SK-N-SH (cell line): ENCODE results near the gene ZIC1. TPM values are rescaled to one million over a fixed set of nuclear protein-coding genes. Genes with fewer than 3 reads are reported as not detected.

Experiments used
- CTCF ChIA-PET: fragments of 300-600, 350-600 bp; formaldehyde crosslinking; extraction: SDS; loops from one replicate; lab custom pipeline; 2021; lab: Yijun Ruan, JAX
- POLR2A ChIA-PET: fragments of 350-600 bp; sonication (Branson Sonifier 250); formaldehyde crosslinking; extraction: SDS; loops from one replicate; lab custom pipeline; 2020; ENCODE audit warnings: antibody characterized with exemption, inconsistent platforms; lab: Yijun Ruan, JAX
- DNase-seq: peaks from one replicate; pipeline ENCODE4 v3.0.0; 2012
- H2AFZ ChIP-seq: fragments of 200-600 bp; sonication (generic); 2 replicates; pipeline ENCODE4 v1.8.1; 2016; ENCODE audit warnings: antibody characterized with exemption, mild to moderate bottlenecking, low read depth
- H3F3A ChIP-seq: fragments of 200-600 bp; sonication (generic); replicated peaks from 2 replicates; pipeline ENCODE3; 2016; ENCODE audit warnings: antibody characterized with exemption, mild to moderate bottlenecking; ENCODE audit not compliant: insufficient read depth
- H3K27ac ChIP-seq, 2 experiments: fragments of 200-500 bp in 1 of 2; fragments of 200-600 bp in 1 of 2; sonication (Bioruptor generic) in 1 of 2; sonication (generic), shearing (Covaris generic) in 1 of 2; 2 replicates each; pipeline versions ENCODE4 v1.5.1 to v1.6.1; 2014 to 2016; ENCODE audit warnings: low read depth in 2 of 2, inconsistent platforms in 1 of 2, low read length in 1 of 2, mild to moderate bottlenecking in 1 of 2, mixed read lengths in 1 of 2
- H3K27me3 ChIP-seq: fragments of 200-600 bp; sonication (generic), shearing (Covaris generic); 2 replicates; pipeline ENCODE4 v1.6.1; 2016; ENCODE audit warnings: mixed run types; ENCODE audit not compliant: insufficient read depth
- H3K36me3 ChIP-seq, 2 experiments: fragments of 200-500 bp in 1 of 2; fragments of 200-600 bp in 1 of 2; sonication (Bioruptor generic) in 1 of 2; sonication (generic) in 1 of 2; replicated peaks in 1 of 2; 2 replicates each; pipeline versions ENCODE3 to v1.5.1; 2014 to 2016; ENCODE audit warnings: low read length in 1 of 2, mild to moderate bottlenecking in 1 of 2; ENCODE audit not compliant: insufficient read depth in 2 of 2, control insufficient read depth in 1 of 2
- H3K4me1 ChIP-seq, 2 experiments: fragments of 200-500 bp in 1 of 2; fragments of 200-600 bp in 1 of 2; sonication (Bioruptor generic) in 1 of 2; sonication (generic), shearing (Covaris generic) in 1 of 2; 2 replicates each; pipeline versions ENCODE4 v1.5.1 to v1.6.1; 2014 to 2016; ENCODE audit warnings: low read depth in 1 of 2, low read length in 1 of 2, mixed run types in 1 of 2; ENCODE audit not compliant: insufficient read depth in 2 of 2, control insufficient read depth in 1 of 2
- H3K4me2 ChIP-seq: fragments of 200-600 bp; sonication (generic), shearing (Covaris generic); 2 replicates; pipeline ENCODE4 v1.6.1; 2017; ENCODE audit warnings: mixed run types
- H3K4me3 ChIP-seq, 2 experiments: fragments of 200-500 bp in 1 of 2; fragments of 200-600 bp in 1 of 2; sonication (Bioruptor generic) in 1 of 2; sonication (generic), shearing (Covaris generic) in 1 of 2; 2 replicates each; pipeline versions ENCODE4 v1.5.1 to v1.8.1; 2014 to 2016; ENCODE audit warnings: low read depth in 2 of 2, inconsistent platforms in 1 of 2, low read length in 1 of 2, mild to moderate bottlenecking in 1 of 2, mixed read lengths in 1 of 2, moderate library complexity in 1 of 2
- H3K79me2 ChIP-seq: fragments of 200-600 bp; sonication (generic); 2 replicates; pipeline ENCODE4 v1.8.1; 2017; ENCODE audit warnings: mild to moderate bottlenecking; ENCODE audit not compliant: insufficient read depth
- H3K9ac ChIP-seq: fragments of 200-600 bp; sonication (generic); 2 replicates; pipeline ENCODE4 v1.6.1; 2017; ENCODE audit warnings: mixed run types
- H3K9me2 ChIP-seq: fragments of 200-600 bp; sonication (generic); 2 replicates; pipeline ENCODE4 v1.6.1; 2017; ENCODE audit warnings: mixed run types
- H3K9me3 ChIP-seq: fragments of 200-600 bp; sonication (generic); 2 replicates; pipeline ENCODE4 v1.6.1; 2017; ENCODE audit warnings: mixed run types, mild to moderate bottlenecking, moderate library complexity
- H4K20me1 ChIP-seq: fragments of 200-600 bp; sonication (generic); 2 replicates; pipeline ENCODE4 v1.6.1; 2017; ENCODE audit warnings: mild to moderate bottlenecking, mixed run types; ENCODE audit not compliant: insufficient read depth
- CHD2 ChIP-seq: fragments of 150-350 bp; IDR thresholded peaks from 2 replicates; pipeline ENCODE4 v1.6.1; 2018; ENCODE audit warnings: low read length; ENCODE audit not compliant: partially characterized antibody
- ELF1 ChIP-seq: IDR thresholded peaks from 2 replicates; pipeline ENCODE4 v1.4.0; 2012
- EP300 ChIP-seq, 2 experiments: IDR thresholded peaks; 2 replicates each; pipeline versions ENCODE4 v1.4.0 to v1.6.1; 2012; ENCODE audit warnings: borderline replicate concordance in 1 of 2, low read depth in 1 of 2, low read length in 1 of 2
- FOSL2 ChIP-seq: IDR thresholded peaks from 2 replicates; pipeline ENCODE4 v1.4.0; 2012; ENCODE audit warnings: low read depth, mild to moderate bottlenecking, moderate library complexity, borderline replicate concordance
- FOXJ3 ChIP-seq: sonication (generic); formaldehyde crosslinking; IDR thresholded peaks from 2 replicates; pipeline ENCODE4 v1.5.1; 2020; ENCODE audit warnings: mild to moderate bottlenecking, missing genetic modification reagents
- GABPA ChIP-seq: IDR thresholded peaks from 2 replicates; pipeline ENCODE4 v1.4.0; 2012; ENCODE audit warnings: low read depth, mild to moderate bottlenecking
- IRF3 ChIP-seq: fragments of 150-350 bp; IDR thresholded peaks from 2 replicates; pipeline ENCODE4 v1.6.1; 2016; ENCODE audit warnings: mild to moderate bottlenecking, low read depth, low read length
- JUND ChIP-seq: IDR thresholded peaks from 2 replicates; pipeline ENCODE4 v1.4.0; 2012
- MEF2A ChIP-seq: IDR thresholded peaks from 2 replicates; pipeline ENCODE4 v1.4.0; 2012; ENCODE audit warnings: low read depth, borderline replicate concordance
- MXI1 ChIP-seq: IDR thresholded peaks from 2 replicates; pipeline ENCODE4 v1.6.1; 2012; ENCODE audit warnings: mild to moderate bottlenecking, low read depth, low read length, improper control_type of control experiment
- NFIC ChIP-seq: IDR thresholded peaks from 2 replicates; pipeline ENCODE4 v1.4.0; 2012; ENCODE audit warnings: borderline replicate concordance
- POLR2AphosphoS5 ChIP-seq: IDR thresholded peaks from 2 replicates; pipeline ENCODE4 v1.6.1; 2012; ENCODE audit warnings: low read depth, low read length
- RAD21 ChIP-seq: IDR thresholded peaks from 2 replicates; pipeline ENCODE4 v1.6.1; 2012; ENCODE audit warnings: mild to moderate bottlenecking, low read length
- RCOR1 ChIP-seq: fragments of 150-350 bp; IDR thresholded peaks from 2 replicates; pipeline ENCODE4 v1.6.1; 2017; ENCODE audit warnings: antibody characterized with exemption, low read length
- REST ChIP-seq: IDR thresholded peaks from 2 replicates; pipeline ENCODE4 v1.6.1; 2012; ENCODE audit warnings: mild to moderate bottlenecking, low read depth, low read length, moderate library complexity
- SIN3A ChIP-seq: IDR thresholded peaks from 2 replicates; pipeline ENCODE4 v1.6.1; 2012; ENCODE audit warnings: low read depth, mild to moderate bottlenecking, low read length, moderate library complexity, borderline replicate concordance
- SMC3 ChIP-seq: IDR thresholded peaks from 2 replicates; pipeline ENCODE4 v1.6.1; 2012; ENCODE audit warnings: low read depth, low read length, improper control_type of control experiment
- TAF1 ChIP-seq: IDR thresholded peaks from 2 replicates; pipeline ENCODE4 v1.6.1; 2012; ENCODE audit warnings: low read depth, mild to moderate bottlenecking, low read length, moderate library complexity, borderline replicate concordance
- TCF12 ChIP-seq: IDR thresholded peaks from 2 replicates; pipeline ENCODE4 v1.4.0; 2012
- USF2 ChIP-seq: fragments of 150-350 bp; IDR thresholded peaks from 2 replicates; pipeline ENCODE4 v1.6.1; 2017; ENCODE audit warnings: antibody characterized with exemption, low read length, low read depth, borderline replicate concordance
- YY1 ChIP-seq: IDR thresholded peaks from 2 replicates; pipeline ENCODE4 v1.4.0; 2012; ENCODE audit warnings: low read depth, mild to moderate bottlenecking
- ZBTB33 ChIP-seq: IDR thresholded peaks from 2 replicates; pipeline ENCODE4 v1.4.0; 2012; ENCODE audit warnings: low read depth, borderline replicate concordance
- WGBS: methylation state at CpG from one replicate; pipeline ENCODE4 v1.1.6; 2017; ENCODE audit warnings: low lambda C conversion rate; 5-methylcytosine and 5-hydroxymethylcytosine counted together
- polyA plus RNA-seq, 3 experiments: library from polyadenylated mRNA; depleted of rRNA; stranded (reverse); fragments of >200 nt; gene quantifications; 2 replicates each; pipeline ENCODE4 v1.2.3, GENCODE V29; 2012

The ZIC1 gene
- polyA plus RNA-seq, 1 of the 3 experiments (the other 2 are of a cell fraction): 16.7 TPM

- CTCF ChIA-PET: interaction anchor here (1.9 kb wide), 1 partner anchor 10 kb away, joined by 9 read pairs; no protein-coding TSS in a partner anchor
- no peak for DNase-seq
- Histone ChIP-seq H3K4me3 (no peak overlapping the region), H3K79me2 (no peaks in the 10 kb centered on the region), H2AFZ (no peak overlapping the region), H3K9me3 (no peaks in the 10 kb centered on the region), H3K27me3 (peaks cover 76% of the 10 kb centered on the region), H3K27ac (no peak overlapping the region), H3K36me3 (no peaks in the 10 kb centered on the region), H3K9ac (no peak overlapping the region), H3K9me2 (no peaks in the 10 kb centered on the region), H3K4me1 (no peaks in the 10 kb centered on the region), H3F3A (no peaks in the 10 kb centered on the region), H3K4me2 (no peak overlapping the region), H4K20me1 (no peaks in the 10 kb centered on the region)
- POLR2A ChIA-PET: no interaction called here
- TF ChIP-seq POLR2AphosphoS5: no peak
- TF ChIP-seq EP300 (IDR thresholded peaks at IDR 0.05; ENCODE audit: borderline replicate concordance in 1 of 2, low read depth in 1 of 2, low read length in 1 of 2): no peak
- TF ChIP-seq FOSL2: no peak
- no peak for TF ChIP-seq JUND
- TF ChIP-seq USF2: no peak
- TF ChIP-seq FOXJ3 (CRISPR knock-in tag): no peak
- no peak for TF ChIP-seq RCOR1
- TF ChIP-seq YY1: no peak
- TF ChIP-seq TAF1: no peak
- no peak for TF ChIP-seq IRF3
- no peak for TF ChIP-seq GABPA
- TF ChIP-seq SMC3: no peak
- TF ChIP-seq ELF1: no peak
- TF ChIP-seq CHD2: no peak
- TF ChIP-seq NFIC: no peak
- TF ChIP-seq MEF2A: no peak
- no peak for TF ChIP-seq RAD21
- WGBS: 23% methylated on average over 12 of the region's 12 CpGs
Observed at GRCh38 chr3:147371140-147371539, 38.0 kb upstream of the ZIC1 start.

- Histone ChIP-seq H3K9ac (no peak overlapping the region), H3K79me2 (no peaks in the 10 kb centered on the region), H2AFZ (no peak overlapping the region), H3K9me2 (no peaks in the 10 kb centered on the region), H3K4me1 (no peaks in the 10 kb centered on the region), H3K36me3 (no peaks in the 10 kb centered on the region), H4K20me1 (no peaks in the 10 kb centered on the region), H3K9me3 (no peaks in the 10 kb centered on the region), H3K4me3 (no peak overlapping the region), H3F3A (no peaks in the 10 kb centered on the region), H3K27me3 (peaks cover 76% of the 10 kb centered on the region), H3K27ac (no peak overlapping the region), H3K4me2 (no peak overlapping the region)
- 16% methylated on average over 7 of the region's 7 CpGs for WGBS
- ChIA-PET POLR2A (no interaction called here), CTCF (no interaction called here)
- no peak for DNase-seq
- no peak for TF ChIP-seq SIN3A
- TF ChIP-seq REST: no peak
- no peak for TF ChIP-seq TCF12
- TF ChIP-seq RAD21: no peak
- TF ChIP-seq MXI1: no peak
- no peak for TF ChIP-seq SMC3
- no peak for TF ChIP-seq ZBTB33
- TF ChIP-seq CHD2: no peak
Observed at GRCh38 chr3:147371771-147372340, 37.3 kb upstream of the ZIC1 start.
